Measurements from ENCODE around the gene CYTH4. TPM values are rescaled to one million over a fixed set of nuclear protein-coding genes. Genes with fewer than 3 reads are reported as not detected.

Gene CYTH4
- total and polyA plus RNA-seq, 2 of the 8 experiments (the other 6 are each of a cell fraction or from before 2014, with no cell fraction given), result 0.09 TPM; not detected in 1

DNA sequence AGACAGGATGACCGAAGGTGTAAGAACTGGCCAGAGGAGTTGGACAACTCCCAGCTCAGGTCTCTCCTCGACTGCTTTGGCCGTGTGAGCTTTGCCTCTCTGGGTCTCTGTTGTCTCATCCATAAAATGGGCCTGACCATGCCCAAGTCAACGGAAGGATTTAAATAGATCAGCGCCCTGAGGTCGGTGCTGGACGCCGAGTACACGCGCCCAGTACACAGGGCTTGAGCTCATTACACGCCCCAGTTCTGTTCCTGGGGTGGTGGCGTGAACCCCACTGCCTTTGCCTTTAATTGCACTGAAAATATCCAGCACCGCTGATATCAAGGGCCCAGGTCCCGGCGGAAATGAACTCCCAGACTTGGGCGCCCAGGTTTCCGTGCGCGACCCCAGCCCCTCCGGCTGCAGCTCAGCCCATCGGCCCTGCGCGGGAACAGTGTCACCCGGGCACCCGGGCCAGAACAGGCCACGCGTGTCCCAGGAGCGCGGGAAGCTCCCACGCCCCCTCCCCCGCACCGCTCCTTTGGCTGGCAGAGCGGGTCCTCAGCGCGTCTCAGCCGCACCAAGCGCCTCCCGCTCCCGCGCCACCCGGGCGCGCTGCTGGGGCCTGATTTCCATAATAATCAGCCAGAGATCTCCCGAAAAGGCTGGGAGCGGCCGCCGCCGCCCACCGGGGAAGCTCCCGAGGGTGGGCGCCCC lies 42.2 kb downstream of the CYTH4 start:
- H4K20me1 ChIP-seq (replicated peaks in 1 of 2; ENCODE audit: control insufficient read depth in 1 of 2, insufficient read depth in 2 of 2, low read length in 2 of 2), result no peaks in the 10 kb centered on the region
- H3K4ac ChIP-seq (replicated peaks; ENCODE audit: insufficient read length, low read depth, low read length), result no peak overlapping the region
- peak overlapping the region; percentile 71; the same call in 1 of the 2 replicates for H2BK12ac ChIP-seq (ENCODE audit: low read depth, low read length)
- no peaks in the 10 kb centered on the region for H3K9me3 ChIP-seq (ENCODE audit: insufficient read depth in 2 of 2, low read depth in 1 of 2, low read length in 1 of 2)
- H4K91ac ChIP-seq (replicated peaks; ENCODE audit: insufficient read length, low read length), result no peak overlapping the region
- FAIRE-seq (no peak), DNase-seq (ENCODE audit: low read depth in 1 of 2, low spot score in 2 of 2) (no peak)
- H3K27ac ChIP-seq (ENCODE audit: low read depth, low read length), result no peak overlapping the region
- H3K27me3 ChIP-seq (replicated peaks in 1 of 4; ENCODE audit: control insufficient read depth in 3 of 4, extremely low read depth in 1 of 4, insufficient read depth in 3 of 4, low read length in 3 of 4), result peaks cover 0 to 27% (median 17%) of the 10 kb centered on the region in 4 experiments; a peak in 6 of 7 replicates
- no peak overlapping the region for H2AFZ ChIP-seq (ENCODE audit: low read length)
- peak overlapping the region; percentile 30; the same call in 1 of the 2 replicates for H2BK5ac ChIP-seq (ENCODE audit: low read depth, low read length)
- ChIA-PET POLR2A (ENCODE audit: partially characterized antibody) (interaction anchor here (1.4 kb wide), 1 partner anchor 19 kb away, joined by 3 read pairs; no protein-coding TSS in a partner anchor), CTCF (ENCODE audit: partially characterized antibody) (interaction anchor here (0.8 to 6.1 kb wide), 14 partner anchors 9 to 133 kb away, joined by 3 to 56 read pairs (median 4); no protein-coding TSS in a partner anchor)
- no peak overlapping the region for H3K23ac ChIP-seq (ENCODE audit: insufficient read length)
- WGBS, 2 experiments (ENCODE audit: extremely low coverage in 1 of 2, insufficient coverage in 1 of 2, insufficient read length in 1 of 2, insufficient replicate concordance in 2 of 2, low coverage in 1 of 2, low lambda C conversion rate in 2 of 2, missing lambda C conversion rate in 1 of 2), result 15% methylated on average over 31 of the region's 51 CpGs; no CpG with 5 or more reads in 1 of the 2 experiments
- peak overlapping the region; percentile 63; the same call in 1 of the 2 replicates for H2BK15ac ChIP-seq (ENCODE audit: low read length)
- H3K18ac ChIP-seq (ENCODE audit: extremely low read depth, low read length), result peak overlapping the region; percentile 75
- H3K36me3 ChIP-seq (ENCODE audit: control insufficient read depth in 2 of 4, insufficient read depth in 4 of 4, low read length in 3 of 4), result no peaks in the 10 kb centered on the region
- H4K8ac ChIP-seq (ENCODE audit: extremely low read depth, insufficient read depth, low read length), result 0 out of 2 replicates have a peak overlapping the region, but pooled peaks have one; percentile 9
- peak overlapping the region; percentile 51 to 62 for H3K4me2 ChIP-seq (ENCODE audit: insufficient read depth in 1 of 2, low read depth in 2 of 2, low read length in 2 of 2)
- no peaks in the 10 kb centered on the region for H3K79me2 ChIP-seq (ENCODE audit: control insufficient read depth in 1 of 2, insufficient read depth in 2 of 2, low read length in 2 of 2)
- H3K79me1 ChIP-seq (ENCODE audit: low read depth, low read length), result no peaks in the 10 kb centered on the region
- TF ChIP-seq TBP (IDR thresholded peaks at IDR 0.05; ENCODE audit: low read depth, low read length), result no peak
- peak; percentile 57 for TF ChIP-seq KDM4A (IDR thresholded peaks at IDR 0.05; ENCODE audit: low read depth, low read length, severe bottlenecking)
- TF ChIP-seq POLR2AphosphoS5 (IDR thresholded peaks at IDR 0.05; ENCODE audit: low read depth, low read length), result no peak
- peak; percentile 46; the same call in 1 of the 2 replicates for TF ChIP-seq SUZ12 (IDR thresholded peaks at IDR 0.05; ENCODE audit: low read length)
- TF ChIP-seq KDM1A (IDR thresholded peaks at IDR 0.05; ENCODE audit: borderline replicate concordance, low read length), result peak; percentile 91
- peak; percentile 49; the same call in 1 of the 2 replicates for TF ChIP-seq BACH1 (IDR thresholded peaks at IDR 0.05; ENCODE audit: low read length)
- 0 out of 4 replicates have a peak, but pooled peaks have one; percentile 37 to 47 for TF ChIP-seq HDAC2 (IDR thresholded peaks at IDR 0.05; ENCODE audit: borderline replicate concordance in 1 of 2, low read depth in 2 of 2, low read length in 2 of 2)
- peak overlapping the region; percentile 86 for H2BK20ac ChIP-seq (ENCODE audit: low read length)
- peaks cover 7 to 18% (median 12%) of the 10 kb centered on the region in 4 experiments for H3K4me1 ChIP-seq (replicated peaks in 1 of 4; ENCODE audit: control insufficient read depth in 3 of 4, insufficient read depth in 4 of 4, low read length in 3 of 4)
- no peak overlapping the region for H3K56ac ChIP-seq (replicated peaks; ENCODE audit: insufficient read length, low read depth, low read length)
- H3K4me3 ChIP-seq (ENCODE audit: extremely low read depth in 1 of 4, insufficient read depth in 2 of 4, low read depth in 3 of 4, low read length in 4 of 4), result peak overlapping the region; percentile 10 to 53 (median 28); a peak in 7 of 8 replicates
- no peak overlapping the region for H3K9ac ChIP-seq (replicated peaks in 1 of 4; ENCODE audit: extremely low read depth in 1 of 4, low read depth in 3 of 4, low read length in 3 of 4)
- H2BK120ac ChIP-seq (replicated peaks; ENCODE audit: low read depth, low read length), result no peak overlapping the region
- H2AK5ac ChIP-seq (ENCODE audit: low read depth, low read length), result no peak overlapping the region
- no peak overlapping the region for H3K14ac ChIP-seq (ENCODE audit: insufficient read length)
- peaks cover 9% of the 10 kb centered on the region; the same call in 1 of the 2 replicates for H3K23me2 ChIP-seq (ENCODE audit: low read depth, low read length)
- H4K5ac ChIP-seq (ENCODE audit: insufficient read length, low read depth, low read length), result no peak overlapping the region

Data from H1 (cell line).